H1 (cell line): Measurements from ENCODE around the gene CLMP. TPM values are rescaled to one million over a fixed set of nuclear protein-coding genes. Genes with fewer than 3 reads are reported as not detected.

Experiments used
- CTCF ChIA-PET: fragments of 300-600 bp; sonication (Branson Sonifier 250); formaldehyde crosslinking; loops from one replicate; lab custom pipeline; 2021; ENCODE audit not compliant: partially characterized antibody; lab: Charles Lee
- POLR2A ChIA-PET: fragments of 300-600 bp; sonication (Branson Sonifier 250); formaldehyde crosslinking; loops from one replicate; lab custom pipeline; 2021; ENCODE audit warnings: inconsistent platforms; ENCODE audit not compliant: partially characterized antibody; lab: Charles Lee
- DNase-seq, 2 experiments: peaks; one replicate each; pipeline versions ENCODE4 v3.0.0 to v3.0.0-alpha.2; 2010 to 2022; ENCODE audit warnings: low spot score in 2 of 2, low read depth in 1 of 2, mixed read lengths in 1 of 2
- FAIRE-seq: peaks from 2 replicates; lab custom pipeline; 2011; peaks lifted over from hg19 to GRCh38; lab: Jason Lieb, UNC
- H2AFZ ChIP-seq: 2 replicates; pipeline ENCODE4 v1.8.1; 2012; ENCODE audit warnings: low read length, inconsistent platforms
- H2AK5ac ChIP-seq: 2 replicates; pipeline ENCODE4 v1.6.1; 2013; ENCODE audit warnings: low read depth, low read length
- H2BK120ac ChIP-seq: replicated peaks from 2 replicates; pipeline ENCODE3; 2013; ENCODE audit warnings: low read depth, low read length, inconsistent platforms
- H2BK12ac ChIP-seq: 2 replicates; pipeline ENCODE4 v1.6.1; 2013; ENCODE audit warnings: low read depth, low read length
- H2BK15ac ChIP-seq: 2 replicates; pipeline ENCODE4 v1.6.1; 2013; ENCODE audit warnings: low read length
- H2BK20ac ChIP-seq: 2 replicates; pipeline ENCODE4 v1.6.1; 2013; ENCODE audit warnings: low read length
- H2BK5ac ChIP-seq: 2 replicates; pipeline ENCODE4 v1.6.1; 2013; ENCODE audit warnings: low read depth, low read length
- H3K14ac ChIP-seq: 2 replicates; pipeline ENCODE4 v1.6.1; 2013; ENCODE audit warnings: inconsistent platforms; ENCODE audit not compliant: insufficient read length
- H3K18ac ChIP-seq: 2 replicates; pipeline ENCODE4 v1.6.1; 2013; ENCODE audit warnings: low read length; ENCODE audit errors: extremely low read depth
- H3K23ac ChIP-seq: 2 replicates; pipeline ENCODE4 v1.6.1; 2013; ENCODE audit warnings: inconsistent platforms; ENCODE audit not compliant: insufficient read length
- H3K23me2 ChIP-seq: 2 replicates; pipeline ENCODE4 v1.6.1; 2013; ENCODE audit warnings: low read depth, low read length
- H3K27ac ChIP-seq: 2 replicates; pipeline ENCODE4 v1.6.1; 2011; ENCODE audit warnings: low read depth, low read length, inconsistent platforms
- H3K27me3 ChIP-seq, 4 experiments: replicated peaks in 1 of 4; 1 replicate in 1 of 4; 2 replicates in 3 of 4; pipeline versions ENCODE4 v1.6.1 to v1.8.1; 2011 to 2013; ENCODE audit warnings: low read length in 3 of 4, mild to moderate bottlenecking in 3 of 4, inconsistent platforms in 2 of 4, mixed read lengths in 2 of 4, moderate library complexity in 1 of 4; ENCODE audit not compliant: control insufficient read depth in 3 of 4, insufficient read depth in 3 of 4; ENCODE audit errors: extremely low read depth in 1 of 4
- H3K36me3 ChIP-seq, 4 experiments: 2 replicates each; pipeline versions ENCODE4 v1.6.1 to v1.8.1; 2011 to 2013; ENCODE audit warnings: mild to moderate bottlenecking in 4 of 4, low read length in 3 of 4, moderate library complexity in 2 of 4, control low read depth in 1 of 4, inconsistent platforms in 1 of 4; ENCODE audit not compliant: insufficient read depth in 4 of 4, control insufficient read depth in 2 of 4
- H3K4ac ChIP-seq: replicated peaks from 2 replicates; pipeline ENCODE3; 2013; ENCODE audit warnings: low read length, low read depth, mixed read lengths, inconsistent platforms; ENCODE audit not compliant: insufficient read length
- H3K4me1 ChIP-seq, 4 experiments: replicated peaks in 1 of 4; 1 replicate in 1 of 4; 2 replicates in 3 of 4; pipeline versions ENCODE4 v1.6.1 to v1.8.1; 2011 to 2013; ENCODE audit warnings: low read length in 3 of 4, inconsistent platforms in 2 of 4, mixed read lengths in 1 of 4; ENCODE audit not compliant: insufficient read depth in 4 of 4, control insufficient read depth in 3 of 4
- H3K4me2 ChIP-seq, 2 experiments: 2 replicates each; pipeline versions ENCODE4 v1.6.1 to v1.8.1; 2011 to 2013; ENCODE audit warnings: low read depth in 2 of 2, low read length in 2 of 2, control low read depth in 1 of 2, inconsistent platforms in 1 of 2, mild to moderate bottlenecking in 1 of 2; ENCODE audit not compliant: insufficient read depth in 1 of 2
- H3K4me3 ChIP-seq, 4 experiments: fragments of 200-600, 300-600 bp in 1 of 4; sonication (generic), shearing (Covaris generic), sonication (Bioruptor Twin) in 1 of 4; 2 replicates each; pipeline versions ENCODE4 v1.5.1 to v1.8.1; 2011 to 2016; ENCODE audit warnings: low read length in 4 of 4, low read depth in 3 of 4, control low read depth in 2 of 4, inconsistent platforms in 2 of 4, mild to moderate bottlenecking in 2 of 4, mixed read lengths in 1 of 4, moderate library complexity in 1 of 4; ENCODE audit not compliant: insufficient read depth in 2 of 4; ENCODE audit errors: extremely low read depth in 1 of 4
- H3K56ac ChIP-seq: replicated peaks from 2 replicates; pipeline ENCODE3; 2013; ENCODE audit warnings: low read depth, mild to moderate bottlenecking, mixed read lengths, low read length, inconsistent platforms; ENCODE audit not compliant: insufficient read length
- H3K79me1 ChIP-seq: 2 replicates; pipeline ENCODE4 v1.6.1; 2013; ENCODE audit warnings: low read depth, low read length, control low read depth
- H3K79me2 ChIP-seq, 2 experiments: 2 replicates each; pipeline versions ENCODE4 v1.6.1 to v1.8.1; 2012 to 2013; ENCODE audit warnings: low read length in 2 of 2, mild to moderate bottlenecking in 2 of 2, inconsistent platforms in 1 of 2; ENCODE audit not compliant: insufficient read depth in 2 of 2, control insufficient read depth in 1 of 2
- H3K9ac ChIP-seq, 4 experiments: replicated peaks in 1 of 4; 1 replicate in 1 of 4; 2 replicates in 3 of 4; pipeline versions ENCODE4 v1.6.1 to v1.8.1; 2011 to 2013; ENCODE audit warnings: low read depth in 3 of 4, low read length in 3 of 4, control low read depth in 2 of 4, mild to moderate bottlenecking in 2 of 4, moderate library complexity in 2 of 4, inconsistent platforms in 1 of 4; ENCODE audit errors: extremely low read depth in 1 of 4
- H3K9me3 ChIP-seq, 2 experiments: 2 replicates each; pipeline versions ENCODE4 v1.6.1 to v1.8.1; 2012 to 2013; ENCODE audit warnings: mild to moderate bottlenecking in 2 of 2, moderate library complexity in 2 of 2, control low read depth in 1 of 2, inconsistent platforms in 1 of 2, low read depth in 1 of 2, low read length in 1 of 2, mixed read lengths in 1 of 2; ENCODE audit not compliant: insufficient read depth in 2 of 2
- H4K20me1 ChIP-seq, 2 experiments: replicated peaks in 1 of 2; 2 replicates each; pipeline versions ENCODE3 to v1.8.1; 2011 to 2013; ENCODE audit warnings: inconsistent platforms in 2 of 2, low read length in 2 of 2, mild to moderate bottlenecking in 1 of 2; ENCODE audit not compliant: insufficient read depth in 2 of 2, control insufficient read depth in 1 of 2
- H4K5ac ChIP-seq: 2 replicates; pipeline ENCODE4 v1.6.1; 2013; ENCODE audit warnings: low read length, low read depth, mixed read lengths, inconsistent platforms; ENCODE audit not compliant: insufficient read length
- H4K8ac ChIP-seq: 2 replicates; pipeline ENCODE4 v1.8.0; 2013; ENCODE audit warnings: mild to moderate bottlenecking, moderate library complexity, low read length, inconsistent platforms; ENCODE audit not compliant: insufficient read depth; ENCODE audit errors: extremely low read depth
- H4K91ac ChIP-seq: replicated peaks from 2 replicates; pipeline ENCODE3; 2013; ENCODE audit warnings: low read length, mixed read lengths, inconsistent platforms; ENCODE audit not compliant: insufficient read length
- BACH1 ChIP-seq: IDR thresholded peaks from 2 replicates; pipeline ENCODE4 v1.6.1; 2012; ENCODE audit warnings: low read length, improper control_type of control experiment
- CBX8 ChIP-seq: fragments of 300-800, 300-1000 bp; sonication (generic); IDR thresholded peaks from 2 replicates; pipeline ENCODE4 v1.7.1; 2016; ENCODE audit warnings: low read depth, low read length, borderline replicate concordance
- CEBPB ChIP-seq: IDR thresholded peaks from 2 replicates; pipeline ENCODE4 v1.6.1; 2012; ENCODE audit warnings: low read depth, low read length
- CTBP2 ChIP-seq: IDR thresholded peaks from 2 replicates; pipeline ENCODE4 v1.7.0; 2011; ENCODE audit warnings: borderline replicate concordance, mild to moderate bottlenecking, moderate library complexity, mixed read lengths, low read length; ENCODE audit not compliant: insufficient read depth, insufficient read length
- EGR1 ChIP-seq: IDR thresholded peaks from 2 replicates; pipeline ENCODE4 v1.6.1; 2011; ENCODE audit warnings: low read depth, low read length, borderline replicate concordance
- HDAC2 ChIP-seq, 2 experiments: fragments of 300-600 bp in 1 of 2; sonication (generic) in 1 of 2; IDR thresholded peaks; 2 replicates each; pipeline ENCODE4 v1.6.1; 2011 to 2012; ENCODE audit warnings: low read depth in 2 of 2, low read length in 2 of 2, mild to moderate bottlenecking in 2 of 2, moderate library complexity in 2 of 2, borderline replicate concordance in 1 of 2, inconsistent platforms in 1 of 2
- JUND ChIP-seq: IDR thresholded peaks from 2 replicates; pipeline ENCODE4 v1.6.1; 2011; ENCODE audit warnings: mild to moderate bottlenecking, improper control_type of control experiment, low read length
- PHF8 ChIP-seq: fragments of 200-600 bp; sonication (generic); conservative IDR thresholded peaks from 2 replicates; pipeline ENCODE4 v1.7.1; 2012; ENCODE audit warnings: low read depth, mild to moderate bottlenecking, inconsistent platforms, low read length, moderate library complexity
- POLR2A ChIP-seq, 2 experiments: IDR thresholded peaks; 1 replicate in 1 of 2; 2 replicates in 1 of 2; pipeline ENCODE4 v1.6.1; 2011; ENCODE audit warnings: low read depth in 2 of 2, low read length in 2 of 2, mild to moderate bottlenecking in 2 of 2; ENCODE audit errors: control extremely low read depth in 1 of 2
- RAD21 ChIP-seq, 2 experiments: IDR thresholded peaks in 1 of 2; conservative IDR thresholded peaks in 1 of 2; 2 replicates each; pipeline ENCODE4 v1.6.1; 2011; ENCODE audit warnings: low read depth in 2 of 2, low read length in 2 of 2, improper control_type of control experiment in 1 of 2, inconsistent platforms in 1 of 2, mild to moderate bottlenecking in 1 of 2, moderate library complexity in 1 of 2
- RBBP5 ChIP-seq: IDR thresholded peaks from 2 replicates; pipeline ENCODE4 v1.7.1; 2012; ENCODE audit warnings: low read depth, mild to moderate bottlenecking, inconsistent platforms, low read length, moderate library complexity, borderline replicate concordance
- SP1 ChIP-seq: IDR thresholded peaks from 2 replicates; pipeline ENCODE4 v1.6.1; 2011; ENCODE audit warnings: low read depth, low read length
- SUZ12 ChIP-seq: fragments of 200-600 bp; sonication (generic); IDR thresholded peaks from 2 replicates; pipeline ENCODE4 v1.6.1; 2012; ENCODE audit warnings: mild to moderate bottlenecking, inconsistent platforms, low read length, moderate library complexity, mixed read lengths
- TAF7 ChIP-seq: optimal IDR thresholded peaks from 2 replicates; pipeline ENCODE3; 2011; ENCODE audit warnings: low read depth, mild to moderate bottlenecking, inconsistent platforms, low read length, moderate library complexity, borderline replicate concordance
- WGBS, 2 experiments: shearing (Covaris generic) in 1 of 2; methylation state at CpG; one replicate each; pipeline versions ENCODE4 v1.1.6 to v1.1.7; 2013 to 2015; ENCODE audit warnings: low lambda C conversion rate in 2 of 2, mixed read lengths in 2 of 2, inconsistent platforms in 1 of 2, low coverage in 1 of 2, missing lambda C conversion rate in 1 of 2; ENCODE audit not compliant: insufficient replicate concordance in 2 of 2, insufficient coverage in 1 of 2, insufficient read length in 1 of 2; ENCODE audit errors: extremely low coverage in 1 of 2, missing lambda C conversion rate in 1 of 2; 5-methylcytosine and 5-hydroxymethylcytosine counted together
- polyA plus RNA-seq, 7 experiments: library from polyadenylated mRNA; depleted of rRNA in 3 of 7; stranded (reverse) in 5 of 7; unstranded in 2 of 7; fragments of >200 nt in 5 of 7; fragments of 200-250 nt in 2 of 7; gene quantifications; 1 replicate in 5 of 7; 2 replicates in 1 of 7; 4 replicates in 1 of 7; pipeline versions ENCODE4 v1.2.1 to v1.2.3, GENCODE V29; 2011 to 2013; ENCODE audit warnings: missing spikeins in 2 of 7, mixed read lengths in 2 of 7
- total RNA-seq: library from RNA; stranded (reverse); fragmentation: NEBNext Ultra II Directional; extraction: Animal tissue kit (Norgen Biotek cat#: 25700); gene quantifications from 2 replicates; pipeline ENCODE4 v1.2.1, GENCODE V29; 2021

The CLMP gene
- total and polyA plus RNA-seq, 2 of the 8 experiments (the other 6 are each of a cell fraction or from before 2014, with no cell fraction given), result 9.9 to 24.1 TPM

DNA sequence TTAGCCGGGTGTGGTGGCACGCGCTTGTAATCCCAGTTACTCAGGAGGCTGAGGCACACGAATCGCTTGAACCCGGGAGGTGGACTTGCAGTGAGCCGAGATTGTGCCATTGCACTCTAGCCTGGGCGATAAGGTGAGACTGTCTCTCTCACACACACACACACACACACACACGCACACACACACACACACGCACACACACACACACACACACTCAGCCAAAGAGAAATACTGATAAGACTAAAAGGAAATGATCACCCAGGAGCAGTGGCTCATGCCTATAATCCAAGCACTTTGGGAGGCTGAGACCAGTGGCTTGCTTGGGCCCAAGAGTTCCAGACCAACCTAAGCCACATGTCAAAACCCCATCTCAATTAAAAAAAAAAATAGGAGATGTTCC lies 153.9 kb downstream of the CLMP start:
- no peak for FAIRE-seq
- no peak overlapping the region for H3K18ac ChIP-seq
- POLR2A ChIA-PET, result no interaction called here

More for the DNA sequence above, 153.9 kb downstream of the CLMP start:
- H2AK5ac ChIP-seq, result no peak overlapping the region
- TF ChIP-seq CBX8, result no peak
- TF ChIP-seq CEBPB, result no peak
- no peak for TF ChIP-seq JUND
- TF ChIP-seq CTBP2, result no peak
- TF ChIP-seq SUZ12, result no peak
- no peak for TF ChIP-seq POLR2A (IDR thresholded peaks at IDR 0.05; ENCODE audit: control extremely low read depth in 1 of 2, low read depth in 2 of 2, low read length in 2 of 2)
- TF ChIP-seq TAF7, result no peak
- TF ChIP-seq SP1, result no peak
- TF ChIP-seq RBBP5, result no peak
- no peak for TF ChIP-seq HDAC2 (IDR thresholded peaks at IDR 0.05; ENCODE audit: borderline replicate concordance in 1 of 2, low read depth in 2 of 2, low read length in 2 of 2)
- TF ChIP-seq PHF8, result no peak
- no peak for TF ChIP-seq RAD21 (IDR thresholded peaks at IDR 0.05 in 1 of 2, conservative IDR thresholded peaks at IDR 0.05 in 1 of 2; ENCODE audit: low read depth in 2 of 2, low read length in 2 of 2)
- no peak for TF ChIP-seq EGR1
- TF ChIP-seq BACH1, result no peak
- no peaks in the 10 kb centered on the region for H3K79me2 ChIP-seq
- H3K14ac ChIP-seq, result no peak overlapping the region
- no peak overlapping the region for H4K91ac ChIP-seq
- H2BK120ac ChIP-seq, result no peak overlapping the region
- no peaks in the 10 kb centered on the region for H3K27me3 ChIP-seq
- H3K27ac ChIP-seq, result no peak overlapping the region
- no peaks in the 10 kb centered on the region for H3K4me1 ChIP-seq
- no peak overlapping the region for H3K23ac ChIP-seq
- H3K79me1 ChIP-seq, result no peaks in the 10 kb centered on the region
- H2BK20ac ChIP-seq, result no peak overlapping the region
- H3K36me3 ChIP-seq, result no peaks in the 10 kb centered on the region
- H3K23me2 ChIP-seq, result no peaks in the 10 kb centered on the region; the same call in 1 of the 2 replicates
- H2BK12ac ChIP-seq, result no peak overlapping the region
- CTCF ChIA-PET, result no interaction called here
- no peak overlapping the region for H3K4me3 ChIP-seq
- no peak overlapping the region for H3K4me2 ChIP-seq
- 86% methylated on average over 10 of the region's 10 CpGs; no CpG with 5 or more reads in 1 of the 2 experiments for WGBS, 2 experiments
- H4K20me1 ChIP-seq, result no peaks in the 10 kb centered on the region
- DNase-seq, result no peak
- H4K5ac ChIP-seq, result no peak overlapping the region
- H2AFZ ChIP-seq, result no peak overlapping the region
- no peak overlapping the region for H2BK5ac ChIP-seq
- no peak overlapping the region for H2BK15ac ChIP-seq
- H3K4ac ChIP-seq, result no peak overlapping the region
- no peak overlapping the region for H3K56ac ChIP-seq
- no peak overlapping the region for H4K8ac ChIP-seq
- H3K9me3 ChIP-seq, result no peaks in the 10 kb centered on the region
- no peak overlapping the region for H3K9ac ChIP-seq
